Superior temporal gyrus (tissue), 1 donor: ENCODE data around the gene CFAP57.

Experiments
- DNase-seq: peaks from one replicate; pipeline ENCODE4 v3.0.0-alpha.2; 2016; ENCODE audit errors: extremely low spot score

CFAP57 gene

DNA sequence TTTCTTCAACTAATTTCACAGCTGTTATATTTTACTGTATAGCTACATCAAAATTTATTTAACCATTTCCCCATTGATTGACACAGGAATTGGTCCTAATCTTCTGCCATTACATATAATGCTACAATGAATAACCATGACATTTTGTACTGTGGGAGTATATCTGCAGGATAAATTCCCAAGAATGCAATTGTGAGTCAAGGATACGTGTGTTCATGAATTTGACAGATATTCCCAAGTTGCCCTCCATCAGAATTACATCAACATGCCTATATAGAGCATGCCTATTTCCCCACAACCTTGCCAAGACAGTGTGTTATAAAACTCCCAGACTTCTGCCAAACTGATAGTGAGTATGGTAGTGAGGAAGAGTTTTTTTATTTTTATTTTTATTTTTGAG is 125.9 kb downstream of the CFAP57 start:
- no peak for DNase-seq

- DNase-seq: no peak
Measured at GRCh38 chr1:43299101-43299500, 127.0 kb downstream of the CFAP57 start.

- no peak for DNase-seq
Measured at GRCh38 chr1:43300378-43301094, 128.4 kb downstream of the CFAP57 start, which contains the start of gene TIE1. Gene TIE1 (plus strand): TSS chr1:43300982. CDS start chr1:43301072, 90 bp downstream.

- DNase-seq: no peak
Measured at GRCh38 chr1:43302201-43302600, 130.1 kb downstream of the CFAP57 start.

DNA sequence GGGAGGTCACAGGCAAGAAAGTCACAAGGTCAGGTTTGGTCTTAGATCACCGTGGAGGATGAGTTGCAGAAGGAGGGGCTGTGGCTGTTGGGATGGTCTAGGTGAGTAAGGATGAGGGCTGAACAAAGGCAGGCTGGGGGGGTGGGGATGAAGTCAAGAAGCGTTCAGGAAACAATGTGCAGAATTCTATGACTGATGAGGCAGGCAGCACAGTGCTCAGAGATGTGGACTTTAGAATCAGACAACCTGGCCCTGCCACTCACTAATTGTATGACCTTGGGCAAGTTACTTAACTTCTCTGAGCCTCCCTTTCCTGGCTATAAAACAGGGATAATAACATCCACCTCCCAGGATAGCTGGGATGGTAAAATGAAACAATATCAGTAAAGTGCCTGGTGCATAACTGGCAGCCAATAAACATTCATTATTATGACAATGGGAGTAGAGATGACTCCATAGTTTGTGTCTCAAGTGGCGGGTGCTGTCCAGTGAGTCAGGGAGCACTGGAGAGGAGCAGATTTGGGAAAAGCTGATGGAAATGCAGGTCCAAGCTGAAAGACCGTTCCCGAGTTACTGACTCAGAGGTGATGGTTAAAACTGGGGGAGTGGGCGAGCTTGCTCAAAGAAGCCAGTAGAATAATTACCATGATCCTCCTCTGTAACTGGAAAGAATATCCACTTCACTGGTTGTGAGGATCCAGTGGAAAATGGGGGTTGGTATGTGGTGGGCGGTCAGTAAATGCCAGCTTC is 130.8 kb downstream of the CFAP57 start:
- no peak for DNase-seq

GRCh38 chr1:43303471-43304313 is 131.6 kb downstream of the CFAP57 start:
- DNase-seq: no peak
